Left ventricle myocardium inferior (tissue), 1 donor: ENCODE data around the gene LCN6. TPM values are rescaled to one million over a fixed set of nuclear protein-coding genes. Genes with fewer than 3 reads are reported as not detected.

Source experiments
- DNase-seq: peaks from one replicate; pipeline ENCODE4 v3.0.0-alpha.2; 2020
- H3K27ac ChIP-seq: fragments of 200-600 bp; replicated peaks from 2 replicates; pipeline ENCODE4 v1.8.0; 2021
- H3K27me3 ChIP-seq: fragments of 200-600 bp; 2 replicates; pipeline ENCODE4 v1.8.0; 2021; ENCODE audit warnings: low read depth
- H3K36me3 ChIP-seq: fragments of 200-600 bp; 2 replicates; pipeline ENCODE4 v1.8.0; 2021
- H3K4me1 ChIP-seq: fragments of 200-600 bp; 2 replicates; pipeline ENCODE4 v1.8.0; 2021
- H3K4me3 ChIP-seq: fragments of 200-600 bp; 2 replicates; pipeline ENCODE4 v1.8.0; 2021; ENCODE audit warnings: mild to moderate bottlenecking, moderate library complexity
- H3K9me3 ChIP-seq: fragments of 200-600 bp; replicated peaks from 2 replicates; pipeline ENCODE4 v1.8.0; 2021
- intact Hi-C: fragments of 100-400 bp; cut with micrococcal nuclease; formaldehyde crosslinking; loops from one replicate; pipeline ENCODE4 v1.11.0; 2022
- total RNA-seq: library from RNA; stranded (reverse); fragmentation: NEBNext Ultra II Directional; extraction: Animal tissue kit (Norgen Biotek cat#: 25700); gene quantifications from one replicate; pipeline ENCODE4 v1.2.1, GENCODE V29; 2021
- TF ChIP-seq, protein P1 (sequence below): fragments of 200-600 bp; IDR thresholded peaks from 2 replicates; pipeline ENCODE4 v1.8.0; 2021; ENCODE audit warnings: antibody characterized with exemption, mild to moderate bottlenecking, borderline replicate concordance
- donor health status: DM: no; HTN: yes; CAD: no; lungs with severe emphysema.

Gene LCN6
- total RNA-seq, 1 donor from 2014 or later, result 14.6 TPM

DNA sequence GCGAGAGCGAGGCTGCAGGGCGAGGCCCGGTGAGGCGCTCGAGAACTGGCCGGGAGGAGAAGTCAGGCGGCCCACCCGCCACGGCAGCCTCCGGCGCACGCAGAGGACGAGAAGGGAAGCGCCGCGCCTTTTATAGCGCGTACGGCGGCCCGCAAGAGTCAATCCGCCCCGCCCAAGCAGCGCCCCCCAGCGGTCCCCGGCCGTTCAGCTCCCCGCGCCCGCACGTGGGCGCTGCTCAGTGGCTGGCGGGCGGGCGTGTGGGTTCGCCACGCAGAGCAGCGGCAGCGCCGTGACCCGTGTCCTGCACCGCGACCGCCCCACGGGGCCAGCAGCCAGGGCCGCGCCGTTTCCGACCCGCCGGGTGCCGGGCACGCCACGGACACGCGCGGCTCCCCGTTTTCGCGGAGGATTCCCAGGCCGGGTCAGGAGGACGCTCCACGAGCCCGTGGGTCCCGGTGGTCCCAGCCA is 20.2 kb downstream of the LCN6 start:
- Histone ChIP-seq H3K9me3 (no peaks in the 10 kb centered on the region), H3K4me1 (peaks cover 65% of the 10 kb centered on the region), H3K27me3 (no peaks in the 10 kb centered on the region), H3K36me3 (peaks cover 38% of the 10 kb centered on the region), H3K27ac (peak overlapping the region; percentile 87), H3K4me3 (peak overlapping the region; percentile 85)
- peak; percentile 94 for DNase-seq
- TF ChIP-seq, protein P1, sequence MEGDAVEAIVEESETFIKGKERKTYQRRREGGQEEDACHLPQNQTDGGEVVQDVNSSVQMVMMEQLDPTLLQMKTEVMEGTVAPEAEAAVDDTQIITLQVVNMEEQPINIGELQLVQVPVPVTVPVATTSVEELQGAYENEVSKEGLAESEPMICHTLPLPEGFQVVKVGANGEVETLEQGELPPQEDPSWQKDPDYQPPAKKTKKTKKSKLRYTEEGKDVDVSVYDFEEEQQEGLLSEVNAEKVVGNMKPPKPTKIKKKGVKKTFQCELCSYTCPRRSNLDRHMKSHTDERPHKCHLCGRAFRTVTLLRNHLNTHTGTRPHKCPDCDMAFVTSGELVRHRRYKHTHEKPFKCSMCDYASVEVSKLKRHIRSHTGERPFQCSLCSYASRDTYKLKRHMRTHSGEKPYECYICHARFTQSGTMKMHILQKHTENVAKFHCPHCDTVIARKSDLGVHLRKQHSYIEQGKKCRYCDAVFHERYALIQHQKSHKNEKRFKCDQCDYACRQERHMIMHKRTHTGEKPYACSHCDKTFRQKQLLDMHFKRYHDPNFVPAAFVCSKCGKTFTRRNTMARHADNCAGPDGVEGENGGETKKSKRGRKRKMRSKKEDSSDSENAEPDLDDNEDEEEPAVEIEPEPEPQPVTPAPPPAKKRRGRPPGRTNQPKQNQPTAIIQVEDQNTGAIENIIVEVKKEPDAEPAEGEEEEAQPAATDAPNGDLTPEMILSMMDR, result peak; percentile 92
- intact Hi-C loops, result no loop called here

DNA sequence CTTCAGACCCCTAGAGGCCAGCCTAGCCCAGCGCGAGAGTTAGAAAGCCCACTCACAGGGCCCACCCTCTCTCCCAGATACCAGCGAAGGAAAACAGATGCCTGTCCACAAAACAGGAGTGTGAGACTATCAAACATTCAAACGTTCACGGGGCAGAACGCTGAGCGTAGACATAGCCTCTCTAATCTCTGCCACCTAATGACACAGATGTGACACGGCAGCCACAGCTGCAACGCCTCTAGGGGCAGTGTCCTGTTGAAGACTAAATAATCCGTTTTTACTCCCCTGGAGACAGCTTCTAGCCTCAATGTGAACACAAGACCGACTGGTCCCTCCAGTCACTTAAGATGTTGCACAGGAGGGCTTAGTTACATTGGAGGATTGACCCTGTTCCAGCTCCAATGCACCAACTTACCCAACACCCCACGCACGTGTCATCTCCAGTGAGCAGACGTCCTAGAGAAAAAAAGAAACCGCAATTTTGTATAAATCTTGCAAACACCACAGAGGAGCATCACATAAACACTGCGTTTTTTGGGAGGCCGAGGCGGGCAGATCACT is 21.6 kb downstream of the LCN6 start:
- peak overlapping the region; percentile 85 for H3K4me3 ChIP-seq
- H3K36me3 ChIP-seq, result peaks cover 52% of the 10 kb centered on the region
- peaks cover 79% of the 10 kb centered on the region for H3K4me1 ChIP-seq
- peak overlapping the region; percentile 87 for H3K27ac ChIP-seq
- TF ChIP-seq, protein P1, result peak; percentile 54
- DNase-seq, result no peak
- no peaks in the 10 kb centered on the region for H3K9me3 ChIP-seq
- intact Hi-C loops, result no loop called here
- H3K27me3 ChIP-seq, result no peaks in the 10 kb centered on the region

DNA sequence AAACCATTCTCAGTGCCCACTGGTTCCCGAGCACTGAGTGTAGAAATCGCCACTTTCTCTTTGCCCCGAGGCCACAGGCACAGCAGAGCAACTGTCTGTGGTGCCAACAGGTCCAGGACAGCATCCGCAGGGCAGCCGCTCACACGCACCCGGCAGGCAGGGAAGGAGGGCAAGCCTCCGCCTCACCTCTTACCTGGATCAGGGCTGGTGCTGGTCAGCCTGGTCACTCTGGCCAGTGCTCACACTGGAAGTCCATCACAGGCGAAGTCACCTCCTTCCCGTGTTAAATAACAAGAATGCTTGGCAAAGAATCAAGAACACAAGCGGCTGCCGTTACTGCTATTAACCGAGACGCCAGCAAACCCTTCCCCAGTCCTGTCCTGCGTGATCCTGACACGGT is 22.2 kb downstream of the LCN6 start:
- TF ChIP-seq, protein P1, result no peak
- Histone ChIP-seq H3K36me3 (peaks cover 54% of the 10 kb centered on the region), H3K27ac (peak overlapping the region; percentile 87), H3K4me1 (peaks cover 85% of the 10 kb centered on the region), H3K9me3 (no peaks in the 10 kb centered on the region), H3K4me3 (peak overlapping the region; percentile 85), H3K27me3 (no peaks in the 10 kb centered on the region)
- intact Hi-C loops, result no loop called here
- no peak for DNase-seq

DNA sequence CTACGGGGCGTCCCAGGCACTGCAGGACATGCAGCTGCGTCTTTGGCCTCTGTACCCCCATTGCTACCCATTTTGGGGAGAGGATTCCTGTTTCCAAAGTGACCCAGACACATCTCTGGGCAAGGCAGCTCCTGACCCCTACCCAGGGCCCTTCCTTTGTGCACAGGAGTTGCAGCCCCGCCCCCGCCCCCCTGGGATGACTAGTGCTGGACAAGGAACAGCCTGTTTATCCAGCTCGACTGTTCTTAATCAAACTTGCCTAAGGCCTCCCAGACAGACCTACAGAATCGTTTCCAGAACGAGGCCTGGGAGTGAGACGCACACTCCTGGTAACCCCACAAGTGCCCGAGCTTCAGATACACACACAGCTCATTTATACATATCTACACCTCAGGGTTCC is 22.7 kb downstream of the LCN6 start:
- TF ChIP-seq, protein P1, result no peak
- H3K4me3 ChIP-seq, result peak overlapping the region; percentile 85
- DNase-seq, result no peak
- no peaks in the 10 kb centered on the region for H3K27me3 ChIP-seq
- no peaks in the 10 kb centered on the region for H3K9me3 ChIP-seq
- peak overlapping the region; percentile 87 for H3K27ac ChIP-seq
- intact Hi-C loops, result no loop called here
- H3K4me1 ChIP-seq, result peaks cover 90% of the 10 kb centered on the region
- H3K36me3 ChIP-seq, result peaks cover 54% of the 10 kb centered on the region

DNA sequence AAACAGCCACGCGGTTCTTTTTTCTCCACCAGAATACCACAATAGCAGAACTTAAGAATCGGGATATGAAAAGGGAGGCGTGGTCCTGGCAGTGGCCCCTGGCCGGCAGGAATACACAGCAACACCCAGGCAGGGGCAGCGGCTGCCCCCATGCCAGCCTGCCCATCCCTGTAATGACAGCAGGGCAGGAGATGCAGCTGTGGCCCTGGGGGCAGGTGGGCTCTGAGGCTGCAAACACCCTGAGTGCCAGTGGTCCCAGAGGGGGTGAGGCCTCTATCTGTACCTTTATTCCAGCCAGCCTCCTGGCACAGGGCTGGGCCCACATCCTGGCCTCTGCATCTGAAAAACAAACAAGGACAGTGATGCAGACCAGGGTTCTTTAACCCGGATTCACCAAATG is 23.6 kb downstream of the LCN6 start:
- Histone ChIP-seq H3K4me1 (peaks cover 98% of the 10 kb centered on the region), H3K27ac (no peak overlapping the region), H3K27me3 (no peaks in the 10 kb centered on the region), H3K9me3 (no peaks in the 10 kb centered on the region), H3K4me3 (peak overlapping the region; percentile 85), H3K36me3 (peaks cover 54% of the 10 kb centered on the region)
- TF ChIP-seq, protein P1, result no peak
- DNase-seq, result no peak
- intact Hi-C loops, result no loop called here
